GM12878 (cell line): ENCODE measurements around the gene CRTC1. TPM values are rescaled to one million over a fixed set of nuclear protein-coding genes. Genes with fewer than 3 reads are reported as not detected.

Source experiments
- ATAC-seq: fragments of 200-7000 bp; cut with Tn5 transposase; 3 replicates; pipeline ENCODE4 v1.9.1; 2020; ENCODE audit warnings: mild to moderate bottlenecking, moderate library complexity
- BruUV-seq: library from RNA; stranded (reverse); fragments of 400-500 nt; replicated peaks from 2 replicates; lab custom pipeline; 2021; lab: Mats Ljungman, UMichigan
- CTCF ChIA-PET: fragments of 300-600 bp; sonication (Branson Sonifier 250); formaldehyde crosslinking; extraction: SDS; loops from one replicate; lab custom pipeline; 2021; ENCODE audit warnings: inconsistent platforms; lab: Yijun Ruan, JAX
- POLR2A ChIA-PET: fragments of 350-600 bp; formaldehyde crosslinking; extraction: SDS; loops from one replicate; lab custom pipeline; 2021; ENCODE audit warnings: inconsistent platforms; lab: Charles Lee
- RAD21 ChIA-PET: fragments of 300-600 bp; sonication (Branson Sonifier 250); formaldehyde crosslinking; loops from one replicate; lab custom pipeline; 2023; ENCODE audit warnings: antibody characterized with exemption; ENCODE audit not compliant: unreplicated experiment; lab: Charles Lee
- SMC1A ChIA-PET: fragments of 300-600 bp; sonication (Branson Sonifier 250); formaldehyde crosslinking; loops from one replicate; lab custom pipeline; 2023; ENCODE audit not compliant: unreplicated experiment, uncharacterized antibody; lab: Charles Lee
- DNase-seq: peaks from one replicate; pipeline ENCODE4 v3.0.0-alpha.2; 2011; ENCODE audit warnings: low read depth, low spot score
- FAIRE-seq: peaks from 3 replicates; lab custom pipeline; 2011; peaks lifted over from hg19 to GRCh38; lab: Jason Lieb, UNC
- H2AFZ ChIP-seq: 2 replicates; pipeline ENCODE4 v1.6.0; 2011; ENCODE audit warnings: low read depth, low read length, control low read depth; ENCODE audit not compliant: control insufficient read depth
- H3K27ac ChIP-seq: 2 replicates; pipeline ENCODE4 v1.5.1; 2011; ENCODE audit warnings: control low read depth; ENCODE audit not compliant: control insufficient read depth, insufficient read depth
- H3K27me3 ChIP-seq, 2 experiments: replicated peaks in 1 of 2; 2 replicates each; pipeline versions ENCODE4 v1.6.0 to v1.6.1; 2011; ENCODE audit warnings: low read length in 1 of 2; ENCODE audit not compliant: control insufficient read depth in 2 of 2, insufficient read depth in 2 of 2
- H3K36me3 ChIP-seq, 2 experiments: 2 replicates each; pipeline ENCODE4 v1.5.1; 2011; ENCODE audit warnings: low read length in 1 of 2; ENCODE audit not compliant: control insufficient read depth in 2 of 2, insufficient read depth in 2 of 2
- H3K4me1 ChIP-seq: 2 replicates; pipeline ENCODE4 v1.6.1; 2011; ENCODE audit warnings: mild to moderate bottlenecking, low read length, moderate library complexity, mixed read lengths; ENCODE audit not compliant: control insufficient read depth, insufficient read depth
- H3K4me2 ChIP-seq: 2 replicates; pipeline ENCODE4 v1.6.0; 2011; ENCODE audit warnings: control low read depth; ENCODE audit not compliant: control insufficient read depth, insufficient read depth
- H3K4me3 ChIP-seq: fragments of 200-600 bp; sonication (generic); 2 replicates; pipeline ENCODE4 v1.5.1; 2016
- H3K79me2 ChIP-seq: 2 replicates; pipeline ENCODE4 v1.6.0; 2011; ENCODE audit warnings: low read length; ENCODE audit not compliant: control insufficient read depth, insufficient read depth
- H3K9ac ChIP-seq: 2 replicates; pipeline ENCODE4 v1.8.0; 2011; ENCODE audit warnings: low read length, control low read depth, mixed read lengths; ENCODE audit not compliant: control insufficient read depth, insufficient read depth
- H3K9me3 ChIP-seq: replicated peaks from 3 replicates; pipeline ENCODE4 v1.5.1; 2011; ENCODE audit warnings: mild to moderate bottlenecking, low read length; ENCODE audit not compliant: control insufficient read depth, insufficient read depth
- H4K20me1 ChIP-seq: 2 replicates; pipeline ENCODE4 v1.6.0; 2011; ENCODE audit not compliant: control insufficient read depth, insufficient read depth
- BRCA1 ChIP-seq: IDR thresholded peaks from 2 replicates; pipeline ENCODE4 v1.6.1; 2011; ENCODE audit warnings: low read depth, low read length, improper control_type of control experiment
- E4F1 ChIP-seq: fragments of 450-650 bp; IDR thresholded peaks from 2 replicates; pipeline ENCODE4 v1.6.1; 2018; ENCODE audit warnings: borderline replicate concordance, mild to moderate bottlenecking; ENCODE audit not compliant: partially characterized antibody
- HSF1 ChIP-seq: fragments of 150-350 bp; IDR thresholded peaks from 2 replicates; pipeline ENCODE4 v1.6.1; 2014; ENCODE audit warnings: mild to moderate bottlenecking, low read depth, low read length
- JUNB ChIP-seq: IDR thresholded peaks from 2 replicates; pipeline ENCODE4 v1.6.1; 2016; ENCODE audit warnings: antibody characterized with exemption, mild to moderate bottlenecking
- NFYB ChIP-seq: IDR thresholded peaks from 2 replicates; pipeline ENCODE4 v1.6.1; 2011; ENCODE audit warnings: low read depth, mild to moderate bottlenecking, low read length, improper control_type of control experiment, moderate library complexity; ENCODE audit not compliant: insufficient read depth
- NR2C1 ChIP-seq: fragments of 450-650 bp; IDR thresholded peaks from 2 replicates; pipeline ENCODE4 v1.6.1; 2017; ENCODE audit warnings: antibody characterized with exemption, mild to moderate bottlenecking, moderate library complexity
- PAX5 ChIP-seq: IDR thresholded peaks from 2 replicates; pipeline ENCODE4 v1.6.1; 2011; ENCODE audit warnings: low read depth, low read length, borderline replicate concordance
- RAD21 ChIP-seq: IDR thresholded peaks from 2 replicates; pipeline ENCODE4 v1.6.1; 2011; ENCODE audit warnings: mild to moderate bottlenecking, low read depth, low read length, moderate library complexity; ENCODE audit not compliant: insufficient read depth
- STAT1 ChIP-seq: fragments of 450-650 bp; conservative IDR thresholded peaks from 2 replicates; pipeline ENCODE4 v1.6.1; 2014; ENCODE audit warnings: antibody characterized with exemption, mild to moderate bottlenecking
- TCF3 ChIP-seq: IDR thresholded peaks from 2 replicates; pipeline ENCODE4 v1.6.1; 2012; ENCODE audit warnings: low read depth, mild to moderate bottlenecking, low read length, borderline replicate concordance; ENCODE audit not compliant: insufficient read depth
- TCF7 ChIP-seq: IDR thresholded peaks from 2 replicates; pipeline ENCODE4 v1.6.1; 2014; ENCODE audit warnings: antibody characterized with exemption, borderline replicate concordance
- WGBS: methylation state at CpG from one replicate; pipeline ENCODE4 v1.1.6; 2016; ENCODE audit warnings: low lambda C conversion rate; ENCODE audit not compliant: insufficient replicate concordance, insufficient coverage; ENCODE audit errors: missing lambda C conversion rate; 5-methylcytosine and 5-hydroxymethylcytosine counted together
- in situ Hi-C: fragments of 300-500 bp; cut with MboI; formaldehyde crosslinking; loops from 9 replicates; pipeline ENCODE4 v1.14.3; 2018; ENCODE audit warnings: mixed read lengths
- intact Hi-C: fragments of 100-400 bp; cut with micrococcal nuclease; formaldehyde crosslinking; loops from one replicate; pipeline ENCODE4 v1.14.2; 2022; ENCODE audit not compliant: unreplicated experiment
- polyA plus RNA-seq, 11 experiments: library from polyadenylated mRNA; depleted of rRNA in 4 of 11; unstranded in 6 of 11; stranded (reverse) in 5 of 11; fragments of >200 nt; fragmentation: Nextera tagmentation in 4 of 11; fragmentation: Illumina TruSeq in 1 of 11; extraction: Ambion mirVana in 4 of 11; extraction: Trizol in 1 of 11; gene quantifications; 1 replicate in 1 of 11; 2 replicates in 10 of 11; pipeline versions ENCODE4 v1.2.1 to v1.2.3, GENCODE V29; 2011 to 2016; ENCODE audit warnings: inconsistent platforms in 2 of 11, missing spikeins in 2 of 11, low read depth in 1 of 11
- total RNA-seq, 4 experiments: library from RNA; depleted of rRNA in 3 of 4; stranded (reverse); fragments of >200 nt in 3 of 4; fragmentation: Illumina TruSeq in 1 of 4; extraction: Trizol in 1 of 4; gene quantifications; 2 replicates each; pipeline versions ENCODE4 v1.2.1 to v1.2.3, GENCODE V29; 2013 to 2021
- TF ChIP-seq, protein P1 (sequence below): fragments of 450-650 bp; IDR thresholded peaks from 2 replicates; pipeline ENCODE4 v1.6.1; 2017; ENCODE audit warnings: mild to moderate bottlenecking
- TF ChIP-seq, protein P2 (sequence below): IDR thresholded peaks from 2 replicates; pipeline ENCODE4 v1.6.1; 2012; ENCODE audit warnings: low read length, inconsistent platforms

CRTC1 gene
- total and polyA plus RNA-seq, 10 of the 15 experiments (the other 5 are each of a cell fraction or from before 2014, with no cell fraction given) = 0.02 to 4.6 (median 1.1) TPM; not detected in 1

GRCh38 chr19:18778076-18778389, 94.6 kb downstream of the CRTC1 start:
- Histone ChIP-seq H3K4me2 (no peak overlapping the region), H3K27ac (no peak overlapping the region), H3K36me3 (no peaks in the 10 kb centered on the region), H3K4me3 (no peak overlapping the region), H3K4me1 (no peaks in the 10 kb centered on the region), H3K9me3 (no peaks in the 10 kb centered on the region), H3K27me3 (no peaks in the 10 kb centered on the region; a peak in 1 of 4 replicates), H3K9ac (no peak overlapping the region), H4K20me1 (no peaks in the 10 kb centered on the region), H2AFZ (no peak overlapping the region), H3K79me2 (no peaks in the 10 kb centered on the region)
- 72% methylated on average over 10 of the region's 11 CpGs for WGBS
- ChIA-PET SMC1A (no interaction called here), CTCF (no interaction called here), RAD21 (no interaction called here), POLR2A (no interaction called here)
- no peak for FAIRE-seq
- no TSS peak for BruUV-seq
- DNase-seq = no peak
- ATAC-seq = no peak
- intact Hi-C loops (no loop called here), in situ Hi-C loops (no loop called here)
- no peak for TF ChIP-seq BRCA1
- TF ChIP-seq HSF1 = no peak
- TF ChIP-seq TCF3 = no peak
- TF ChIP-seq TCF7 = no peak
- no peak for TF ChIP-seq STAT1
- TF ChIP-seq, protein P1, sequence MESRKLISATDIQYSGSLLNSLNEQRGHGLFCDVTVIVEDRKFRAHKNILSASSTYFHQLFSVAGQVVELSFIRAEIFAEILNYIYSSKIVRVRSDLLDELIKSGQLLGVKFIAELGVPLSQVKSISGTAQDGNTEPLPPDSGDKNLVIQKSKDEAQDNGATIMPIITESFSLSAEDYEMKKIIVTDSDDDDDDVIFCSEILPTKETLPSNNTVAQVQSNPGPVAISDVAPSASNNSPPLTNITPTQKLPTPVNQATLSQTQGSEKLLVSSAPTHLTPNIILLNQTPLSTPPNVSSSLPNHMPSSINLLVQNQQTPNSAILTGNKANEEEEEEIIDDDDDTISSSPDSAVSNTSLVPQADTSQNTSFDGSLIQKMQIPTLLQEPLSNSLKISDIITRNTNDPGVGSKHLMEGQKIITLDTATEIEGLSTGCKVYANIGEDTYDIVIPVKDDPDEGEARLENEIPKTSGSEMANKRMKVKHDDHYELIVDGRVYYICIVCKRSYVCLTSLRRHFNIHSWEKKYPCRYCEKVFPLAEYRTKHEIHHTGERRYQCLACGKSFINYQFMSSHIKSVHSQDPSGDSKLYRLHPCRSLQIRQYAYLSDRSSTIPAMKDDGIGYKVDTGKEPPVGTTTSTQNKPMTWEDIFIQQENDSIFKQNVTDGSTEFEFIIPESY = no peak
- TF ChIP-seq RAD21 = no peak
- TF ChIP-seq E4F1 = no peak
- no peak for TF ChIP-seq PAX5
- TF ChIP-seq, protein P2, sequence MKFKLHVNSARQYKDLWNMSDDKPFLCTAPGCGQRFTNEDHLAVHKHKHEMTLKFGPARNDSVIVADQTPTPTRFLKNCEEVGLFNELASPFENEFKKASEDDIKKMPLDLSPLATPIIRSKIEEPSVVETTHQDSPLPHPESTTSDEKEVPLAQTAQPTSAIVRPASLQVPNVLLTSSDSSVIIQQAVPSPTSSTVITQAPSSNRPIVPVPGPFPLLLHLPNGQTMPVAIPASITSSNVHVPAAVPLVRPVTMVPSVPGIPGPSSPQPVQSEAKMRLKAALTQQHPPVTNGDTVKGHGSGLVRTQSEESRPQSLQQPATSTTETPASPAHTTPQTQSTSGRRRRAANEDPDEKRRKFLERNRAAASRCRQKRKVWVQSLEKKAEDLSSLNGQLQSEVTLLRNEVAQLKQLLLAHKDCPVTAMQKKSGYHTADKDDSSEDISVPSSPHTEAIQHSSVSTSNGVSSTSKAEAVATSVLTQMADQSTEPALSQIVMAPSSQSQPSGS = no peak
- no peak for TF ChIP-seq NFYB
- TF ChIP-seq JUNB = no peak
- TF ChIP-seq NR2C1 = no peak
